SU-DHL-6 (cell line): ENCODE data around the gene SLC16A4.

Source experiments
- EZH2phosphoT487 ChIP-seq: fragments of 200-600 bp; sonication (generic), shearing (Covaris generic); conservative IDR thresholded peaks from 2 replicates; pipeline ENCODE4 v1.6.1; 2018; ENCODE audit warnings: mild to moderate bottlenecking, antibody characterized with exemption, low read length, moderate library complexity, mixed read lengths
- TF ChIP-seq, protein P1 (sequence below): fragments of 200-600 bp; sonication (generic); IDR thresholded peaks from one replicate; pipeline ENCODE4 v1.5.1; 2017; ENCODE audit warnings: antibody characterized with exemption, mild to moderate bottlenecking, low read length, moderate library complexity; ENCODE audit not compliant: insufficient read depth, poor library complexity, severe bottlenecking

DNA sequence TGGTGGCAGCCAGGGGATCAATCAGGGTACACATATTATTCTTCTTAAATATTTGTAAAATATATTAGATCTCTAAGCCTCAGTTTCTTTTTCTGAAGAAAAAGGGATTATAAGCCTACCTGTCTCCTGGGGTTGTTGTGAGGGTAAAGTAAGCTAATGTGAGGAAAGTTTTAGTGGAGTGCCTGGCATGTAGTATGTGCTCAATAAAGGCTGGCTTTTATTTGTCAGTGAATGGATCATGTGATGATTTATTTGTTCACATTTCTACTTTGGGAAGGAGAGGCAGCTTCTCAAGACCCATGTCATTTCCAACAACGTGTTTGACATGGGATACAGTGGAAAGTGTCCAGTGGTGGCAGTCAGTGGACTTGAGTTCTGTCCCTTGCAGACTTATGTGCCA, 64.0 kb downstream of the SLC16A4 start:
- TF ChIP-seq, protein P1, sequence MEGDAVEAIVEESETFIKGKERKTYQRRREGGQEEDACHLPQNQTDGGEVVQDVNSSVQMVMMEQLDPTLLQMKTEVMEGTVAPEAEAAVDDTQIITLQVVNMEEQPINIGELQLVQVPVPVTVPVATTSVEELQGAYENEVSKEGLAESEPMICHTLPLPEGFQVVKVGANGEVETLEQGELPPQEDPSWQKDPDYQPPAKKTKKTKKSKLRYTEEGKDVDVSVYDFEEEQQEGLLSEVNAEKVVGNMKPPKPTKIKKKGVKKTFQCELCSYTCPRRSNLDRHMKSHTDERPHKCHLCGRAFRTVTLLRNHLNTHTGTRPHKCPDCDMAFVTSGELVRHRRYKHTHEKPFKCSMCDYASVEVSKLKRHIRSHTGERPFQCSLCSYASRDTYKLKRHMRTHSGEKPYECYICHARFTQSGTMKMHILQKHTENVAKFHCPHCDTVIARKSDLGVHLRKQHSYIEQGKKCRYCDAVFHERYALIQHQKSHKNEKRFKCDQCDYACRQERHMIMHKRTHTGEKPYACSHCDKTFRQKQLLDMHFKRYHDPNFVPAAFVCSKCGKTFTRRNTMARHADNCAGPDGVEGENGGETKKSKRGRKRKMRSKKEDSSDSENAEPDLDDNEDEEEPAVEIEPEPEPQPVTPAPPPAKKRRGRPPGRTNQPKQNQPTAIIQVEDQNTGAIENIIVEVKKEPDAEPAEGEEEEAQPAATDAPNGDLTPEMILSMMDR = no peak
- TF ChIP-seq EZH2phosphoT487 = no peak
